ENCODE data around the gene PAQR8.

Gene PAQR8

GRCh38 chr6:52347818-52348217 is 14.1 kb upstream of the PAQR8 start:
- no peak for DNase-seq (ENCODE audit: low read depth in 2 of 2)

DNA sequence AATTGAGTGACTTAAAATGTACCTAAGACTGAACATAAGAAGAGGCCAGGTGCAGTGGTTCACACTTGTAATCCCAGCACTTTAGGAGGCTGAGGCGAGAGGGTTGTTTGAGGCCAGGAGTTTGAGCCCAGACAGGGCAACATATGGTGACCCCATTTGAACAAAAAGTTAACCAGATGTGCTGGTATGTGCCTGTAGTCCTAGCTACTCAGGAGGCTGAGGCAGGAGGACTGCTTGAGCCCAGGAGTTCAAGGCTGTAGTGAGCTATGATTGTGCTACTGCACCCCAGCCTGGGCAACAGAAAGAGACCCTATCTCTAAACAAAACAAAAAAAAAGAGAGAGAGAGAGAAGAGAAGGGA is 10.1 kb upstream of the PAQR8 start:
- DNase-seq (ENCODE audit: low read depth in 2 of 2), result no peak

GRCh38 chr6:52352239-52353018 is 9.5 kb upstream of the PAQR8 start:
- no peak for DNase-seq (ENCODE audit: low read depth in 2 of 2)

GRCh38 chr6:52356017-52356416 is 5.9 kb upstream of the PAQR8 start:
- DNase-seq (ENCODE audit: low read depth in 2 of 2), result no peak

GRCh38 chr6:52359403-52359802 is 2.5 kb upstream of the PAQR8 start:
- DNase-seq (ENCODE audit: low read depth in 2 of 2), result no peak

DNA sequence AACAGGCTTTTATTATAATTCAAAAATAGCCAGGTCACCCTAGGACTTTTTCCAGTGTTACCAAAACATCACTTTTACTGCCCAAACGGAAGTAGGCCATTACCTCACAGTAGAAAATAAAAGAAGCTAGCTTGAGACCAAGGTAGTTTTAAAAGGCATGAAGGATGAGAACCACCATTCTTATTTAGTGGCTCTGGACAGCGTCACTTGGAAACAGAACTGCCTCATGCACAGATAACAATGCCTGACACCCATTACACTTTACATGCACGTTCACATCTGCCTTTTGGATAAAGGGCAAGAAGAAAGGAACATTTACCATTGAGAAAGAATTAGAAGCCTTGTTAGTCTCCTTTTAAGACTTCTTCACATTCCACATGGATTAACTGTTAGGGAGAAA is 1.9 kb upstream of the PAQR8 start:
- DNase-seq (ENCODE audit: low read depth in 2 of 2), result no peak

- DNase-seq (ENCODE audit: low read depth in 2 of 2), result no peak
Measured at GRCh38 chr6:52360601-52361413, 1.1 kb upstream of the PAQR8 start.

DNA sequence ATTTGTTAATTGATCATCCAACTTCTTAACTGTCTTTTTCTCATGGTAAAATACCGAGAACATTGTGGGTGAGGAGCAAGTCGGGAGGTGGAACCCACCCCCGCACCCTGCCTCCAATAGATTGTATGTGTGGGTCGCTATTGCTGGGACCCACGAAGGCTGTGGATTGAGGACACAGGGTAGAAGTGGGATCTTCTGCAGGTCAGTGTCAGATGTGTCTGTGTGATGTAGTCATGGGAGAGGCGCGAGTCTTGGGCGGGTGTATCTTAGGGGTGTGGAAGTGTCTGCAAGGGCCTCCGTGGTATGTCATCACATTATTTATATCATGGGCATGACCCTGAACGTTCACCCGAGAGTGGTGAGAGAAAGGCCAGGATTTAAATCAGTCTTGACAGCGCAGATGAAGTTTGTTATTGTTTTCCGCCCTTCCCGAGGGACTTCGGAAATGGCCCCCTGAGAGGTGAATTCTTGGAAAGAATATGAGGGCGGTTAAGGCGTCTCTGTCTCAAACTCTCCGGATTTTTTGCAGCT is 472 bp upstream of the PAQR8 start:
- no peak for DNase-seq (ENCODE audit: low read depth in 2 of 2)

GRCh38 chr6:52362443-52363227 is 684 bp downstream of the PAQR8 start:
- DNase-seq (ENCODE audit: low read depth in 2 of 2), result peak; percentile 3 to 27

GRCh38 chr6:52363228-52363867 is 1.4 kb downstream of the PAQR8 start:
- DNase-seq (ENCODE audit: low read depth in 2 of 2), result no peak

GRCh38 chr6:52364480-52365166 is 2.7 kb downstream of the PAQR8 start:
- no peak for DNase-seq (ENCODE audit: low read depth in 2 of 2)

DNA sequence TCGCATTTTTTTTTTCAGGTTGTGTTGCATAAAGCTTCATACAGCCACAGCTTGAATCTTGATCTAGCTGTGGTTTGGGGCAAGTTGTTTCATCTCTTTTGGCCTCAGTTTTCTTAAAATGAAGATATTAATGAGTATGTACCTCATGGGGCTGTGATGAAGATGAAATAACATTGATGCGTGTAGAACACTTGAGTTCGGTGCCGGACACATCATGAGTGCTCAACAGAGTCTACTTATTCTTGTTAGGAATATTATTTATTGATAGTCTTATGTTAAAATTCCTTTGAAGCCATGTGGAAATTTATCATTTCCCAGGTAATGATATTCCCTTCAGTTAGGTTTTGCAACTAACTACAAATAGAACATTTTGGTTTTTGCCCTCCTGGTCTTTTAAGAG is 3.4 kb downstream of the PAQR8 start:
- no peak for DNase-seq (ENCODE audit: low read depth in 2 of 2)

DNA sequence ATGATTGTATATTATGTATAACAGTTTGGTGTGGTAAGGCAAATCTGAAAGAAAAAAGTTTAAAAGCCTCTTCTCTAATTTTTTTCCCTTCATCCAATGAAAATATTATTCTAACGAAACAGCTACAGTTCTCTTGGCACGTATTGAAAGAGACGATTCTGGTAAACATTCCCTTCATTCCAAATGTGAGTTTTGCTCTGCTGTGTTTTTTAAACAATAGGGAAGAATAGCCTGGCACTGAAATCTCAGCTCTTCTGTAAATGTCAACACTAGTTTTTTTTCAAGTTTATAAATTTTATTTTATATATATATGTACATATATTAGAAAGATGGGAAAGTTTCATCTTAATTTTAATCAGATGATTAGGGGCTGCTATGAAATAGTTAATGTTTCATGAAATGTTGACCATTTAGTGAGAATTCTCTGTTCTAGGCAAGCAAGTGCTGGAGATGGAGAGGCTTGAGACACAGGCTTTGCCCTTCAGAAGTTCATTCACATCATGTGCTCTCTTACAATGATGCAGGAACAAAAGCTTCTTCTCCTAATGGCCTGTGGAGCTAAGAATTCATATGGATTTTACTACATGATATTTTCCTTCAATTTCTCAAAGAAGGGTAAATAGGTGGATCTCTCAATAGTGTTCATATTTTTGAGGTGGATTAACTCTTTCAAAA is 4.1 kb downstream of the PAQR8 start:
- no peak for DNase-seq (ENCODE audit: low read depth in 2 of 2)

DNA sequence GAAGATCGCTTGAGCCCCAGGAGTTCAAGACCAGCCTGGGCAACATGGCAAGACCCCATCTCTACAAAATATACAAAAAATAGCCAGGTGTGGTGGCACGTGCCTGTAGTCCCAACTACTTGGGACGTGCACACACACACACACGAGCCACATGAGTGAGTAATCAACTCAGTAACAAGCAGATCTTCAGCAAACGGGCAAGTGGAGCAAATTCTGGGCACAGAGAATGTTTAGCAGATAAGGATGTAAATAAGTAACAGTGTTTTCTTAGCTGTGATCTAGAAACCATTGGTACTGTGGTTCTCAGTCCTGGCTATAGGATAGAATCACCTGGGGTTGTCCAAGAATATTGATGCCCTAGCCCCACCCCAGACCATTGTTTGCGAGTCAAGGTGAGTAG is 6.1 kb downstream of the PAQR8 start:
- no peak for DNase-seq (ENCODE audit: low read depth in 2 of 2)

- no peak for DNase-seq (ENCODE audit: low read depth in 2 of 2)
Measured at GRCh38 chr6:52369234-52369633, 7.3 kb downstream of the PAQR8 start.

GRCh38 chr6:52371656-52372191 is 9.8 kb downstream of the PAQR8 start:
- DNase-seq (ENCODE audit: low read depth in 2 of 2), result no peak

GRCh38 chr6:52373151-52373690 is 11.3 kb downstream of the PAQR8 start:
- no peak for DNase-seq (ENCODE audit: low read depth in 2 of 2)

DNA sequence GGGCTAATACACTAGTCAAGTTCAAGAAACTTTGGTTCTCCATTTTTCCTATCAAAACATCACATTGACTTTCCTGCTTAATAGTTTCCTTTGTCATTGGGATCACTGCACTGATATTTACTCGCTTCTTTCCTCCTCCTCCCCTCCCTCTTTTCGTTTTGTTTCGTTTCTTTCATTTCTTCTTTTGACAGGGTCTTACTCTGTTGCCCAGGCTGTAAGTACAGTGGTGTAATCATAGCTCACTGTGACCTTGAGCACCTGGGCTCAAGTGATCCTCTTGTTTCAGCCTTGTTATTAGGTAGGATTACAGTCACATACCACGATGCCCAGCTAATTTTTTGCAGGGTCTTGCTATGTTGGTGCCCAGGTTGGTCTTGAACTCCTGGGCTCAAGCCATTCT is 12.3 kb downstream of the PAQR8 start:
- no peak for DNase-seq (ENCODE audit: low read depth in 2 of 2)

- DNase-seq (ENCODE audit: low read depth in 2 of 2), result no peak
Measured at GRCh38 chr6:52375780-52376556, 14.0 kb downstream of the PAQR8 start.

Measured in stimulated activated CD8-positive, alpha-beta memory T cell treated with anti-CD3 and anti-CD28 coated beads, Interleukin-15, amount 100 ng/mL, for 4 hours (primary cell).